IMR-90 (cell line): ENCODE data around the gene FBRS. TPM values are rescaled to one million over a fixed set of nuclear protein-coding genes. Genes with fewer than 3 reads are reported as not detected.

Experiments used
- ATAC-seq: fragments of 200-7000 bp; cut with Tn5 transposase; 2 replicates; pipeline ENCODE4 v1.9.1; 2020; ENCODE audit warnings: low read depth, mild to moderate bottlenecking, moderate library complexity
- BruUV-seq: library from RNA; stranded (reverse); fragments of 400-500 nt; replicated peaks from 2 replicates; lab custom pipeline; 2021; lab: Mats Ljungman, UMichigan
- CTCF ChIA-PET: fragments of 300-600 bp; formaldehyde crosslinking; extraction: SDS; loops from one replicate; lab custom pipeline; 2021; ENCODE audit warnings: antibody characterized with exemption; lab: Yijun Ruan, JAX
- POLR2A ChIA-PET: fragments of 300-600 bp; sonication (Branson Sonifier 250); formaldehyde crosslinking; loops from one replicate; lab custom pipeline; 2022; ENCODE audit warnings: antibody characterized with exemption; ENCODE audit not compliant: unreplicated experiment; lab: Charles Lee
- DNase-seq: peaks from one replicate; pipeline ENCODE4 v3.0.0; 2013
- H2AFZ ChIP-seq: replicated peaks from 2 replicates; pipeline ENCODE3; 2013; ENCODE audit warnings: low read length, mild to moderate bottlenecking; ENCODE audit not compliant: poor library complexity
- H2AK5ac ChIP-seq: 2 replicates; pipeline ENCODE4 v1.6.1; 2013; ENCODE audit warnings: low read depth, low read length, inconsistent platforms
- H2AK9ac ChIP-seq: replicated peaks from 2 replicates; pipeline ENCODE3; 2013; ENCODE audit warnings: mild to moderate bottlenecking, low read depth, low read length, moderate library complexity; ENCODE audit not compliant: poor library complexity
- H2BK120ac ChIP-seq: 2 replicates; pipeline ENCODE4 v1.6.1; 2013; ENCODE audit warnings: low read depth, low read length, inconsistent platforms
- H2BK15ac ChIP-seq: 3 replicates; pipeline ENCODE4 v1.6.1; 2013; ENCODE audit warnings: low read depth, low read length, inconsistent platforms
- H2BK20ac ChIP-seq: 2 replicates; pipeline ENCODE4 v1.6.1; 2013; ENCODE audit warnings: low read depth, mild to moderate bottlenecking, inconsistent platforms, low read length, moderate library complexity
- H2BK5ac ChIP-seq: 2 replicates; pipeline ENCODE4 v1.6.1; 2013; ENCODE audit warnings: mild to moderate bottlenecking, low read depth, low read length, inconsistent platforms; ENCODE audit not compliant: poor library complexity, severe bottlenecking
- H3K14ac ChIP-seq: replicated peaks from 2 replicates; pipeline ENCODE4 v1.6.1; 2013; ENCODE audit warnings: low read depth, low read length, inconsistent platforms
- H3K18ac ChIP-seq: 2 replicates; pipeline ENCODE4 v1.6.1; 2013; ENCODE audit warnings: low read depth, low read length, control low read depth
- H3K23ac ChIP-seq: 2 replicates; pipeline ENCODE4 v1.6.1; 2013; ENCODE audit warnings: low read depth, low read length, inconsistent platforms
- H3K27ac ChIP-seq: 2 replicates; pipeline ENCODE4 v1.5.1; 2013; ENCODE audit warnings: mild to moderate bottlenecking, control low read depth, low read length; ENCODE audit not compliant: insufficient read depth
- H3K27me3 ChIP-seq: 2 replicates; pipeline ENCODE4 v1.6.1; 2013; ENCODE audit warnings: low read length; ENCODE audit not compliant: control insufficient read depth, insufficient read depth
- H3K36me3 ChIP-seq: 2 replicates; pipeline ENCODE4 v1.6.1; 2013; ENCODE audit warnings: low read length, mixed read lengths; ENCODE audit not compliant: control insufficient read depth, insufficient read depth
- H3K4ac ChIP-seq: 2 replicates; pipeline ENCODE4 v1.6.1; 2013; ENCODE audit warnings: low read depth, low read length, inconsistent platforms
- H3K4me1 ChIP-seq: 2 replicates; pipeline ENCODE4 v1.6.1; 2013; ENCODE audit warnings: low read length, mixed read lengths; ENCODE audit not compliant: control insufficient read depth, insufficient read depth
- H3K4me2 ChIP-seq: 2 replicates; pipeline ENCODE4 v1.6.1; 2013; ENCODE audit warnings: low read depth, mild to moderate bottlenecking, control low read depth, low read length, moderate library complexity
- H3K4me3 ChIP-seq: 2 replicates; pipeline ENCODE4 v1.5.1; 2013; ENCODE audit warnings: low read depth, mild to moderate bottlenecking, control low read depth, low read length, moderate library complexity; ENCODE audit not compliant: insufficient read depth
- H3K56ac ChIP-seq: 2 replicates; pipeline ENCODE4 v1.6.1; 2013; ENCODE audit warnings: low read length, inconsistent platforms; ENCODE audit not compliant: insufficient read depth; ENCODE audit errors: extremely low read depth
- H3K79me1 ChIP-seq, 2 experiments: 2 replicates each; pipeline ENCODE4 v1.6.1; 2013; ENCODE audit warnings: low read length in 2 of 2, inconsistent platforms in 1 of 2, low read depth in 1 of 2
- H3K9ac ChIP-seq: 2 replicates; pipeline ENCODE4 v1.6.1; 2013; ENCODE audit warnings: low read depth, low read length, control low read depth
- H3K9me1 ChIP-seq: 2 replicates; pipeline ENCODE4 v1.6.1; 2013; ENCODE audit warnings: low read length, inconsistent platforms; ENCODE audit not compliant: insufficient read depth
- H3K9me3 ChIP-seq: 2 replicates; pipeline ENCODE4 v1.6.1; 2013; ENCODE audit warnings: low read length; ENCODE audit not compliant: control insufficient read depth, insufficient read depth
- H4K20me1 ChIP-seq: 2 replicates; pipeline ENCODE4 v1.6.1; 2013; ENCODE audit warnings: low read length, inconsistent platforms; ENCODE audit not compliant: insufficient read depth
- H4K5ac ChIP-seq: 2 replicates; pipeline ENCODE4 v1.6.1; 2013; ENCODE audit warnings: mild to moderate bottlenecking, low read depth, low read length, control low read depth
- H4K8ac ChIP-seq, 2 experiments: 2 replicates each; pipeline ENCODE4 v1.6.1; 2013; ENCODE audit warnings: low read depth in 2 of 2, low read length in 2 of 2, control low read depth in 1 of 2, inconsistent platforms in 1 of 2
- H4K91ac ChIP-seq: 2 replicates; pipeline ENCODE4 v1.6.1; 2013; ENCODE audit warnings: low read depth, low read length, inconsistent platforms; ENCODE audit not compliant: insufficient read depth
- CEBPB ChIP-seq: IDR thresholded peaks from 2 replicates; pipeline ENCODE4 v1.6.1; 2012; ENCODE audit warnings: low read depth, low read length, improper control_type of control experiment
- MXI1 ChIP-seq: IDR thresholded peaks from 2 replicates; pipeline ENCODE4 v1.6.1; 2012; ENCODE audit warnings: low read depth, mild to moderate bottlenecking, low read length, moderate library complexity, borderline replicate concordance
- NFE2L2 ChIP-seq: fragments of 150-350 bp; IDR thresholded peaks from 2 replicates; pipeline ENCODE4 v1.6.1; 2016; ENCODE audit warnings: low read depth, mild to moderate bottlenecking, low read length
- POLR2A ChIP-seq: IDR thresholded peaks from 2 replicates; pipeline ENCODE4 v1.6.1; 2012; ENCODE audit warnings: mild to moderate bottlenecking, low read depth, low read length
- RAD21 ChIP-seq: IDR thresholded peaks from 2 replicates; pipeline ENCODE4 v1.6.1; 2012; ENCODE audit warnings: low read length, improper control_type of control experiment
- RFX5 ChIP-seq: IDR thresholded peaks from 2 replicates; pipeline ENCODE4 v1.8.0; 2012; ENCODE audit warnings: low read depth, mild to moderate bottlenecking, low read length, moderate library complexity
- WGBS, 2 experiments: methylation state at CpG; one replicate each; pipeline versions ENCODE4 v1.1.5 to v1.1.7; 2013; ENCODE audit warnings: missing lambda C conversion rate in 2 of 2; ENCODE audit not compliant: insufficient read length in 1 of 2; ENCODE audit errors: extremely low coverage in 2 of 2; 5-methylcytosine and 5-hydroxymethylcytosine counted together
- dilution Hi-C: fragments of 300-500 bp; cut with HindIII; formaldehyde crosslinking; loops from one replicate; pipeline ENCODE4 v1.14.3; 2018; ENCODE audit warnings: low sequenced_read_pairs; ENCODE audit not compliant: unreplicated experiment
- in situ Hi-C: fragments of 300-500 bp; cut with MboI; formaldehyde crosslinking; loops from 3 replicates; pipeline ENCODE4 v1.14.3; 2019; ENCODE audit warnings: low sequenced_read_pairs, inconsistent platforms, mixed read lengths
- intact Hi-C: fragments of 100-400 bp; cut with micrococcal nuclease; formaldehyde crosslinking; loops from 2 replicates; pipeline ENCODE4 v1.10.0; 2022
- polyA plus RNA-seq, 3 experiments: library from polyadenylated mRNA; depleted of rRNA; stranded (reverse); fragments of >200 nt; gene quantifications; 2 replicates each; pipeline ENCODE4 v1.2.3, GENCODE V29; 2012; ENCODE audit warnings: low replicate concordance in 1 of 3
- total RNA-seq: library from RNA; depleted of rRNA; stranded (reverse); fragments of >200 nt; gene quantifications from 2 replicates; pipeline ENCODE4 v1.2.3, GENCODE V29; 2012
- TF ChIP-seq, protein P1 (sequence below): conservative IDR thresholded peaks from 2 replicates; pipeline ENCODE4 v1.5.1; 2012; ENCODE audit warnings: mild to moderate bottlenecking, low read depth, low read length, improper control_type of control experiment
- TF ChIP-seq, protein P2 (sequence below): fragments of 150-350 bp; IDR thresholded peaks from 2 replicates; pipeline ENCODE4 v1.6.1; 2017; ENCODE audit warnings: mild to moderate bottlenecking, antibody characterized with exemption, low read length, low read depth

FBRS gene
- total and polyA plus RNA-seq, 2 of the 4 experiments (the other 2 are of a cell fraction): 2.0 to 22.4 TPM

- 40% methylated on average over 1 of the region's 10 CpGs; no CpG with 5 or more reads in 1 of the 2 experiments for WGBS, 2 experiments
- BruUV-seq: no TSS peak
- no peak overlapping the region for H2BK5ac ChIP-seq
- no peak overlapping the region for H3K14ac ChIP-seq
- H2BK20ac ChIP-seq: no peak overlapping the region
- in situ Hi-C loops (no loop called here), intact Hi-C loops (no loop called here), dilution Hi-C loops (no loop called here)
- no peak overlapping the region for H3K4me3 ChIP-seq
- H3K79me1 ChIP-seq: no peaks in the 10 kb centered on the region
- no peak overlapping the region for H2AK9ac ChIP-seq
- ATAC-seq: no peak
- no peak overlapping the region for H3K23ac ChIP-seq
- no peak overlapping the region for H2BK15ac ChIP-seq
- H3K4me1 ChIP-seq: no peaks in the 10 kb centered on the region
- H3K36me3 ChIP-seq: peaks cover 8% of the 10 kb centered on the region
- no peak overlapping the region for H3K4me2 ChIP-seq
- peaks cover 2% of the 10 kb centered on the region; the same call in 1 of the 2 replicates for H3K9me1 ChIP-seq
- H4K8ac ChIP-seq: no peak overlapping the region
- no peak overlapping the region for H4K5ac ChIP-seq
- TF ChIP-seq NFE2L2 (peak; percentile 56), RFX5 (no peak), CEBPB (no peak), RAD21 (no peak), MXI1 (no peak), POLR2A (no peak)
- TF ChIP-seq, protein P1, sequence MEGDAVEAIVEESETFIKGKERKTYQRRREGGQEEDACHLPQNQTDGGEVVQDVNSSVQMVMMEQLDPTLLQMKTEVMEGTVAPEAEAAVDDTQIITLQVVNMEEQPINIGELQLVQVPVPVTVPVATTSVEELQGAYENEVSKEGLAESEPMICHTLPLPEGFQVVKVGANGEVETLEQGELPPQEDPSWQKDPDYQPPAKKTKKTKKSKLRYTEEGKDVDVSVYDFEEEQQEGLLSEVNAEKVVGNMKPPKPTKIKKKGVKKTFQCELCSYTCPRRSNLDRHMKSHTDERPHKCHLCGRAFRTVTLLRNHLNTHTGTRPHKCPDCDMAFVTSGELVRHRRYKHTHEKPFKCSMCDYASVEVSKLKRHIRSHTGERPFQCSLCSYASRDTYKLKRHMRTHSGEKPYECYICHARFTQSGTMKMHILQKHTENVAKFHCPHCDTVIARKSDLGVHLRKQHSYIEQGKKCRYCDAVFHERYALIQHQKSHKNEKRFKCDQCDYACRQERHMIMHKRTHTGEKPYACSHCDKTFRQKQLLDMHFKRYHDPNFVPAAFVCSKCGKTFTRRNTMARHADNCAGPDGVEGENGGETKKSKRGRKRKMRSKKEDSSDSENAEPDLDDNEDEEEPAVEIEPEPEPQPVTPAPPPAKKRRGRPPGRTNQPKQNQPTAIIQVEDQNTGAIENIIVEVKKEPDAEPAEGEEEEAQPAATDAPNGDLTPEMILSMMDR: no peak
- TF ChIP-seq, protein P2, sequence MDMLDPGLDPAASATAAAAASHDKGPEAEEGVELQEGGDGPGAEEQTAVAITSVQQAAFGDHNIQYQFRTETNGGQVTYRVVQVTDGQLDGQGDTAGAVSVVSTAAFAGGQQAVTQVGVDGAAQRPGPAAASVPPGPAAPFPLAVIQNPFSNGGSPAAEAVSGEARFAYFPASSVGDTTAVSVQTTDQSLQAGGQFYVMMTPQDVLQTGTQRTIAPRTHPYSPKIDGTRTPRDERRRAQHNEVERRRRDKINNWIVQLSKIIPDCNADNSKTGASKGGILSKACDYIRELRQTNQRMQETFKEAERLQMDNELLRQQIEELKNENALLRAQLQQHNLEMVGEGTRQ: no peak
- H3K9ac ChIP-seq: no peak overlapping the region
- H3K9me3 ChIP-seq: no peaks in the 10 kb centered on the region
- H2AFZ ChIP-seq: no peak overlapping the region
- no peak overlapping the region for H3K56ac ChIP-seq
- H2AK5ac ChIP-seq: no peak overlapping the region
- no peak overlapping the region for H3K4ac ChIP-seq
- H3K27ac ChIP-seq: no peak overlapping the region
- no peaks in the 10 kb centered on the region for H3K27me3 ChIP-seq
- CTCF ChIA-PET: no interaction called here
- H4K91ac ChIP-seq: no peak overlapping the region
- no peak overlapping the region for H3K18ac ChIP-seq
- no peak overlapping the region for H2BK120ac ChIP-seq
- DNase-seq: no peak
- H4K20me1 ChIP-seq: no peaks in the 10 kb centered on the region
- POLR2A ChIA-PET: no interaction called here
Measured at GRCh38 chr16:30675143-30675542, 16.9 kb downstream of the FBRS start.
